HL-60 (cell line): Measurements from ENCODE around the gene UBE2D4.

Source experiments
- DNase-seq, 2 experiments: peaks; one replicate each; pipeline ENCODE4 v3.0.0-alpha.2; 2010 to 2020; ENCODE audit warnings: low read depth in 1 of 2, low spot score in 1 of 2
- H3K27ac ChIP-seq: fragments of 250-450 bp; sonication (Bioruptor Pico); replicated peaks from 2 replicates; pipeline ENCODE4 v1.5.1; 2020; ENCODE audit warnings: mild to moderate bottlenecking, moderate library complexity
- H3K27me3 ChIP-seq: fragments of 250-450 bp; sonication (Bioruptor Pico); 2 replicates; pipeline ENCODE4 v1.5.1; 2021; ENCODE audit warnings: mild to moderate bottlenecking, moderate library complexity; ENCODE audit not compliant: insufficient read depth, poor library complexity, severe bottlenecking
- H3K4me3 ChIP-seq: replicated peaks from 2 replicates; pipeline ENCODE4 v1.5.1; 2011; ENCODE audit warnings: mild to moderate bottlenecking, control low read depth, low read length; ENCODE audit not compliant: insufficient read depth
- GABPA ChIP-seq: IDR thresholded peaks from 2 replicates; pipeline ENCODE4 v1.6.1; 2012; ENCODE audit warnings: low read depth
- POLR2AphosphoS5 ChIP-seq: IDR thresholded peaks from 2 replicates; pipeline ENCODE4 v1.6.1; 2012; ENCODE audit warnings: low read depth
- SPI1 ChIP-seq: IDR thresholded peaks from 2 replicates; pipeline ENCODE4 v1.6.1; 2012; ENCODE audit warnings: low read depth, mild to moderate bottlenecking, borderline replicate concordance
- TF ChIP-seq, protein P1 (sequence below): IDR thresholded peaks from 2 replicates; pipeline ENCODE4 v1.6.1; 2012; ENCODE audit warnings: low read depth; ENCODE audit not compliant: insufficient replicate concordance
- TF ChIP-seq, protein P2 (sequence below): IDR thresholded peaks from one replicate; pipeline ENCODE4 v1.5.1; 2011; ENCODE audit warnings: low read length, control low read depth, inconsistent platforms; ENCODE audit not compliant: insufficient read depth

UBE2D4 gene

DNA sequence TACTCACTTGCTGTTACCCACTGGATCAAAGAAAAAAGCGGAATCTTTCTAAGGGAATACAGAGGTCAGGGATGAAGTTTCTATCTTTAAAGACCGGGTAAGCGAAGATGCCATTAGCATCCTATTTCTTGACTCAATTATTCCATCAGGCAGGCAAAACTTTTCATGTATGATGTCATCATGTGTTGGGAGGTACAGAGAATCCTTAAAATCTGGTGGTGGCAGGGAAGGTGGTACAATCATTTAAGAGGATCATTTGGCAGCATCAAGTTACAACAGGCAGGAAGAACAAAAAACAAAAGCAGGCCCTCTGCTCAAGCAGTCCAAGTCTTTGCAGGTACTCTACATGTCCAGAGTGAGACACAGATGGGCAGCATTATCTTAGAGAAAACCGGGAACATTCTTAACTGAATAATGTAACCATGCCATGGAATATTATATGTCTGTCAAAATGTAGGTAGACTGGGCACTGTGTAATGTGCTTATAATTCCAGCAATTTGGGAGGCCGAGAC is 23.6 kb upstream of the UBE2D4 start:
- H3K27me3 ChIP-seq, result no peaks in the 10 kb centered on the region
- DNase-seq, result no peak
- TF ChIP-seq GABPA, result no peak
- no peak overlapping the region for H3K27ac ChIP-seq
- H3K4me3 ChIP-seq, result no peak overlapping the region

DNA sequence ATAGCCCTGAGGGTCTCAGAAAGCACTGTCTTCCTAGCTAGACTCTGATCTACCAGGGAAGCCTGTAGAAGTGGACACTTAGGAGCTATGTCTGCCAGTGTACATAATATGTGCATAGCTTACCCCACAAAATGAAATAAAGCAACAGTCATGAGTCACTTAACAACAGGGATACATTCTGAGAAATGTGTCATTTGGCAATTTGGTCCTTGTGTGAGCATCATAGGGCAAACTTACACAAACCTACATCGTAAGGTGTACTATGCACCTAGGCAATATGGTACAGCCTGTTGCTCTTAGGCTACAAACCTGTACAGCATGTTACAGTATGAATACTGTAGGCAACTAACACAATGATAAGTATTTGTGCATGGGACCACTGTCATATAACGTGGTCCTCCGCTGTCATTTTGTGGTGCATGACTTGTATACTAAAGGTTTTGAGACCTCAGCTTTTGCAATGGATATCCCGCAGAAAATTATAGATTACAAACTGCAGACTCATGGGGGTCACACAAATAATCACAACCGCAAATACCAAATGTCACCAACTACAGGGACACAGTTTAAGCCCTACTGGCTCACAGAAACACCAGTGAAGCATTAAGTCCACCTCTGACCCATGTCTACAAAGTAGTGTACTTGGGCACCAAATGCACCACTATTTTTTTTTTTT is 21.6 kb upstream of the UBE2D4 start:
- no peak for DNase-seq
- H3K27me3 ChIP-seq, result no peaks in the 10 kb centered on the region
- no peak overlapping the region for H3K27ac ChIP-seq
- TF ChIP-seq, protein P1, sequence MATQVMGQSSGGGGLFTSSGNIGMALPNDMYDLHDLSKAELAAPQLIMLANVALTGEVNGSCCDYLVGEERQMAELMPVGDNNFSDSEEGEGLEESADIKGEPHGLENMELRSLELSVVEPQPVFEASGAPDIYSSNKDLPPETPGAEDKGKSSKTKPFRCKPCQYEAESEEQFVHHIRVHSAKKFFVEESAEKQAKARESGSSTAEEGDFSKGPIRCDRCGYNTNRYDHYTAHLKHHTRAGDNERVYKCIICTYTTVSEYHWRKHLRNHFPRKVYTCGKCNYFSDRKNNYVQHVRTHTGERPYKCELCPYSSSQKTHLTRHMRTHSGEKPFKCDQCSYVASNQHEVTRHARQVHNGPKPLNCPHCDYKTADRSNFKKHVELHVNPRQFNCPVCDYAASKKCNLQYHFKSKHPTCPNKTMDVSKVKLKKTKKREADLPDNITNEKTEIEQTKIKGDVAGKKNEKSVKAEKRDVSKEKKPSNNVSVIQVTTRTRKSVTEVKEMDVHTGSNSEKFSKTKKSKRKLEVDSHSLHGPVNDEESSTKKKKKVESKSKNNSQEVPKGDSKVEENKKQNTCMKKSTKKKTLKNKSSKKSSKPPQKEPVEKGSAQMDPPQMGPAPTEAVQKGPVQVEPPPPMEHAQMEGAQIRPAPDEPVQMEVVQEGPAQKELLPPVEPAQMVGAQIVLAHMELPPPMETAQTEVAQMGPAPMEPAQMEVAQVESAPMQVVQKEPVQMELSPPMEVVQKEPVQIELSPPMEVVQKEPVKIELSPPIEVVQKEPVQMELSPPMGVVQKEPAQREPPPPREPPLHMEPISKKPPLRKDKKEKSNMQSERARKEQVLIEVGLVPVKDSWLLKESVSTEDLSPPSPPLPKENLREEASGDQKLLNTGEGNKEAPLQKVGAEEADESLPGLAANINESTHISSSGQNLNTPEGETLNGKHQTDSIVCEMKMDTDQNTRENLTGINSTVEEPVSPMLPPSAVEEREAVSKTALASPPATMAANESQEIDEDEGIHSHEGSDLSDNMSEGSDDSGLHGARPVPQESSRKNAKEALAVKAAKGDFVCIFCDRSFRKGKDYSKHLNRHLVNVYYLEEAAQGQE, result no peak
- no peak overlapping the region for H3K4me3 ChIP-seq

DNA sequence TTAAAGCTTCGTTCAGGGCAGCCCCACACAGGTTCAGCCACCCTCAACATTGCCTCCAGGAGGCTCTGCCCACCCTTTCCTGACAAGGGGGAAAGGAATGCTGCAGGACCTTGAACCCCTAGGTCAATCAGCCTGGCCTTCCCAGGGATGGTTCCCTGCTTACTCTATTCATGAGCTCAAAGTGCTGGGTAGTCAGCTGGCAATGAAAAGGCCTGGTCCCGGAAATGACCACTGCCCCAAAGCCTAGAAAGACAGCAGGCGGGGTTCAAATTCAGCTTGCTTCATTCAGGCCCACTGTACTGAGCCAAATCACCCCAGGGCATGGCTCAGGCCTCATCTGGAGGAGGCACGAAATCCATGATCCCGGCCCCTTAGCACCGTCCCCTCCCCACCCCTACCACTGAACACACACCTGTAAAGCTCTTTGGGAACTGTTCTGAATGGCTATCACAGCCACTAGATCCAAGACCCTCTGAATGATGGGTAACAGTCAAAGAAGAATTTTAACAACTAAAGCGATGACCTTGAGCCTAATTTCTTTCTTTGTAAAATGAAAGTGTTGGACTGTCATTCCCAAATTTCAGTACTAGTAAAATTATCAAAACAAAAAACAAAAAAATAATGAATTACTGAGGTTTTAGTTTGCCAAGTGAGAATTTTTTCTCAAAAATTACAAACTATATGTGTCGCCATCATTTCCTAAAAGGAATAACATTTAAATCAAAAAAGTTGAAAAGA is 20.9 kb upstream of the UBE2D4 start:
- no peak for DNase-seq
- H3K27me3 ChIP-seq, result no peaks in the 10 kb centered on the region
- H3K4me3 ChIP-seq, result peak overlapping the region; percentile 67
- H3K27ac ChIP-seq, result peak overlapping the region; percentile 17; the same call in 1 of the 2 replicates
- TF ChIP-seq, protein P2, sequence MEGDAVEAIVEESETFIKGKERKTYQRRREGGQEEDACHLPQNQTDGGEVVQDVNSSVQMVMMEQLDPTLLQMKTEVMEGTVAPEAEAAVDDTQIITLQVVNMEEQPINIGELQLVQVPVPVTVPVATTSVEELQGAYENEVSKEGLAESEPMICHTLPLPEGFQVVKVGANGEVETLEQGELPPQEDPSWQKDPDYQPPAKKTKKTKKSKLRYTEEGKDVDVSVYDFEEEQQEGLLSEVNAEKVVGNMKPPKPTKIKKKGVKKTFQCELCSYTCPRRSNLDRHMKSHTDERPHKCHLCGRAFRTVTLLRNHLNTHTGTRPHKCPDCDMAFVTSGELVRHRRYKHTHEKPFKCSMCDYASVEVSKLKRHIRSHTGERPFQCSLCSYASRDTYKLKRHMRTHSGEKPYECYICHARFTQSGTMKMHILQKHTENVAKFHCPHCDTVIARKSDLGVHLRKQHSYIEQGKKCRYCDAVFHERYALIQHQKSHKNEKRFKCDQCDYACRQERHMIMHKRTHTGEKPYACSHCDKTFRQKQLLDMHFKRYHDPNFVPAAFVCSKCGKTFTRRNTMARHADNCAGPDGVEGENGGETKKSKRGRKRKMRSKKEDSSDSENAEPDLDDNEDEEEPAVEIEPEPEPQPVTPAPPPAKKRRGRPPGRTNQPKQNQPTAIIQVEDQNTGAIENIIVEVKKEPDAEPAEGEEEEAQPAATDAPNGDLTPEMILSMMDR, result no peak
- TF ChIP-seq, protein P1, result no peak
- TF ChIP-seq POLR2AphosphoS5 (no peak), SPI1 (no peak), GABPA (no peak)

DNA sequence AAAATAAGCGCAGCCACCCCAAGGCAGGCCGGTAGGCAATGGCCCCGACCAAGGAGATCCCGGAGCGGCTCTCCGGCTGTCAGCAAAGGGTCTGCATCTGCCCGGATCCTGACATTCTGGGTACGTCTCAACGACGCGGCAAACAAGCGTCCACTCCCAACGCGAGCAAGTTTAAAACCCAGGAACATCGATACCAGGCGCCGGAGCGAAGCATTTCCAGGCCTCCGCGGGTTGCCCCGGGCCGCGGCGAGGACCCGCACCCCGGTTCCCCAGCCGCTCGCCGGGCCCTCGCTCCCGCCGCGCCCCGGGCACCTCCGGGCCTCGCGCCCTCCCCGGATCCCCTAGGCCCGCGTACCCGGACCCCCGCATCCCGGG is 20.3 kb upstream of the UBE2D4 start:
- Histone ChIP-seq H3K27me3 (no peaks in the 10 kb centered on the region), H3K27ac (peak overlapping the region; percentile 17; the same call in 1 of the 2 replicates), H3K4me3 (peak overlapping the region; percentile 67)
- TF ChIP-seq, protein P1, result no peak
- TF ChIP-seq, protein P2, result no peak
- TF ChIP-seq GABPA (no peak), POLR2AphosphoS5 (no peak; the same call in 1 of the 2 replicates), SPI1 (no peak)
- peak; percentile 6 to 33 for DNase-seq
